CD14-positive monocyte (primary cell): ENCODE measurements around the gene SLC47A2. TPM values are rescaled to one million over a fixed set of nuclear protein-coding genes. Genes with fewer than 3 reads are reported as not detected.

ENCODE experiments used
- DNase-seq, 3 donors: peaks; one replicate each; pipeline ENCODE4 v3.0.0-alpha.2; 2011 to 2022
- H2AFZ ChIP-seq: 2 replicates; pipeline ENCODE4 v1.6.0; 2012; ENCODE audit warnings: mild to moderate bottlenecking, low read depth, low read length, inconsistent platforms; ENCODE audit not compliant: insufficient read depth, poor library complexity, severe bottlenecking
- H3K27ac ChIP-seq, 2 donors: 1 replicate in 1 of 2; 2 replicates in 1 of 2; pipeline ENCODE4 v1.5.1; 2012 to 2013; ENCODE audit warnings: low read length in 2 of 2, control low read depth in 1 of 2, inconsistent platforms in 1 of 2, low read depth in 1 of 2, mild to moderate bottlenecking in 1 of 2
- H3K27me3 ChIP-seq, 2 donors: one replicate each; pipeline versions ENCODE4 v1.6.0 to v1.6.1; 2011 to 2013; ENCODE audit warnings: low read length in 2 of 2; ENCODE audit not compliant: control insufficient read depth in 2 of 2, insufficient read depth in 2 of 2
- H3K36me3 ChIP-seq, 2 donors: replicated peaks in 1 of 2; 1 replicate in 1 of 2; 2 replicates in 1 of 2; pipeline versions ENCODE4 v1.5.1 to v1.6.1; 2012 to 2013; ENCODE audit warnings: low read length in 2 of 2, control low read depth in 1 of 2, inconsistent platforms in 1 of 2, mild to moderate bottlenecking in 1 of 2; ENCODE audit not compliant: insufficient read depth in 2 of 2, control insufficient read depth in 1 of 2
- H3K4me1 ChIP-seq, 2 donors: 1 replicate in 1 of 2; 2 replicates in 1 of 2; pipeline versions ENCODE4 v1.5.1 to v1.6.1; 2012 to 2013; ENCODE audit warnings: low read length in 2 of 2, control low read depth in 1 of 2, inconsistent platforms in 1 of 2, mild to moderate bottlenecking in 1 of 2, moderate library complexity in 1 of 2; ENCODE audit not compliant: insufficient read depth in 2 of 2, control insufficient read depth in 1 of 2
- H3K4me2 ChIP-seq: replicated peaks from 2 replicates; pipeline ENCODE3; 2012; ENCODE audit warnings: low read length, moderate library complexity, mild to moderate bottlenecking; ENCODE audit not compliant: poor library complexity, severe bottlenecking; ENCODE audit errors: extremely low read depth
- H3K4me3 ChIP-seq, 3 experiments: fragments of 200-600 bp in 1 of 3; sonication (generic) in 1 of 3; replicated peaks in 1 of 3; 1 replicate in 2 of 3; 2 replicates in 1 of 3; pipeline ENCODE4 v1.5.1; 2011 to 2013; ENCODE audit warnings: low read length in 3 of 3, mild to moderate bottlenecking in 3 of 3, control low read depth in 2 of 3, low read depth in 2 of 3, inconsistent platforms in 1 of 3, moderate library complexity in 1 of 3
- H3K79me2 ChIP-seq: 2 replicates; pipeline ENCODE4 v1.6.0; 2012; ENCODE audit warnings: mild to moderate bottlenecking, control low read depth, inconsistent platforms, low read length, moderate library complexity; ENCODE audit not compliant: insufficient read depth
- H3K9ac ChIP-seq: 2 replicates; pipeline ENCODE4 v1.6.0; 2017; ENCODE audit warnings: low read length, mild to moderate bottlenecking; ENCODE audit not compliant: insufficient read depth, poor library complexity, severe bottlenecking
- H3K9me3 ChIP-seq, 2 donors: replicated peaks in 1 of 2; 1 replicate in 1 of 2; 2 replicates in 1 of 2; pipeline versions ENCODE4 v1.5.1 to v1.6.1; 2012 to 2013; ENCODE audit warnings: low read length in 2 of 2, control low read depth in 1 of 2; ENCODE audit not compliant: control insufficient read depth in 1 of 2, insufficient read depth in 1 of 2
- H4K20me1 ChIP-seq: 2 replicates; pipeline ENCODE4 v1.6.0; 2012; ENCODE audit warnings: mild to moderate bottlenecking, low read length, control low read depth, moderate library complexity; ENCODE audit not compliant: insufficient read depth
- H3K27ac Mint-ChIP-seq, 7 donors: one replicate each; pipeline ENCODE4 v1.8.0; 2020; ENCODE audit warnings: mild to moderate bottlenecking in 7 of 7, mixed read lengths in 7 of 7, moderate library complexity in 6 of 7, inconsistent platforms in 2 of 7
- H3K27me3 Mint-ChIP-seq, 3 donors: one replicate each; pipeline ENCODE4 v1.8.0; 2021 to 2022; ENCODE audit warnings: low read depth in 3 of 3, mild to moderate bottlenecking in 3 of 3, mixed read lengths in 3 of 3, moderate library complexity in 3 of 3, inconsistent platforms in 1 of 3
- H3K36me3 Mint-ChIP-seq, 2 donors: one replicate each; pipeline ENCODE4 v1.8.0; 2020; ENCODE audit warnings: mixed read lengths in 2 of 2, inconsistent platforms in 1 of 2, mild to moderate bottlenecking in 1 of 2
- H3K4me1 Mint-ChIP-seq: one replicate; pipeline ENCODE4 v1.8.0; 2020; ENCODE audit warnings: mild to moderate bottlenecking, mixed read lengths
- H3K4me3 Mint-ChIP-seq, 2 donors: one replicate each; pipeline ENCODE4 v1.8.0; 2020; ENCODE audit warnings: mild to moderate bottlenecking in 2 of 2, mixed read lengths in 2 of 2, moderate library complexity in 1 of 2
- H3K9me3 Mint-ChIP-seq, 7 donors: one replicate each; pipeline ENCODE4 v1.8.0; 2020 to 2022; ENCODE audit warnings: mixed read lengths in 7 of 7, mild to moderate bottlenecking in 6 of 7, moderate library complexity in 6 of 7, inconsistent platforms in 2 of 7
- WGBS: methylation state at CpG from one replicate; pipeline ENCODE4 v1.1.5; 2013; ENCODE audit warnings: missing lambda C conversion rate; ENCODE audit not compliant: insufficient coverage; 5-methylcytosine and 5-hydroxymethylcytosine counted together
- intact Hi-C, 2 donors: fragments of 100-400 bp; cut with micrococcal nuclease; formaldehyde crosslinking; loops; one replicate each; pipeline versions ENCODE4 v1.15.0 to v1.15.1; 2023
- polyA plus RNA-seq, 3 donors: library from polyadenylated mRNA; depleted of rRNA in 1 of 3; unstranded in 2 of 3; stranded (reverse) in 1 of 3; fragments of 300-500 nt in 2 of 3; fragments of >200 nt in 1 of 3; fragmentation: Illumina TruSeq in 2 of 3; gene quantifications; 1 replicate in 2 of 3; 2 replicates in 1 of 3; pipeline ENCODE4 v1.2.3, GENCODE V29; 2012 to 2021
- TF ChIP-seq, protein P1 (sequence below): fragments of 200-600 bp; IDR thresholded peaks from one replicate; pipeline ENCODE4 v1.8.0; 2022; ENCODE audit warnings: antibody characterized with exemption, mild to moderate bottlenecking

SLC47A2 gene
- polyA plus RNA-seq, 3 donors, result not detected

DNA sequence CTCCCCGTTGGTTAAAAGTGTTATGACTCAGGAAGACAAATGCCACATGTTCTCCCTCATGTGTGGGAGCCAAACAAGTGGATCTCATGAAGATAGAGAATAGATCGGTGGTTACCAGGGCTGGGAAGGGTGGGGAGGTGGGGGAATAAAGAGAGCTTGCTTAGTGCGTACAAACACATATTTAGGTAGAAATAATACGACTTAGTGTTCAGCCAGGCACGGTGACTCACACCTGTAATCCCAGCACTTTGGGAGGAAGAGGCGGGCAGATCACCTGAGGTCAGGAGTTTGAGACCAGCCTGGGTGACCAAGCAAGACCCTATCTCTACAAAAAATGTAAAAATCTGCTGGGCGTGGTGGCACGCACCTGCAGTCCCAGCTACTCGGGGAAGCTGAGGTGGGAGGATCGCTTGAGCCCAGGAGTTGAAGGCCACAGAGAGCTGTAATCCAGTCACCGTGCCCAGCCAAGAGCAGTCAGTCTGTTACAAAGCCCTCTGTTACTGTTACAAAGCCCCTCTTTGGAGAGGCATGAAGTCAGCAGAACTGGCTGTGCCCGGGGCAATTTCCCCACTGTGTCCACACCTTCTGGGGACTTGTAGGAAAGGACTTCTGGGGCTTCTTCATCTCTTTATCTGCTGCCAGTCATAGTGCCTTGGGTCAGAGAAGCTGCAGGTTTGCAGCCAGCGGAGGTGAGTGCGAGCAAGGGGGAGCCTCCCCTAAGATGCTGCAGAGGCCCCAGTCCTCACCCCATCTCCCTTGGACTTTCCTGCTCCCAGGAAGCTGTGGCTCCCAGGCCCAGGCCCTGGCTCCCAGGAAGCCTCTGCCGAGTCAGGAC, 36.0 kb upstream of the SLC47A2 start:
- Mint-ChIP-seq H3K4me3 (peak overlapping the region in 1 of 2 donors; percentile 11), H3K36me3 (no peaks in the 10 kb centered on the region), H3K27me3 (peaks cover 0 to 14% (median 0%) of the 10 kb centered on the region in 3 donors), H3K4me1 (peaks cover 20% of the 10 kb centered on the region), H3K27ac (peak overlapping the region in 4 of 7 donors; percentile 3 to 70 (median 35)), H3K9me3 (peaks cover 0 to 2% (median 0%) of the 10 kb centered on the region in 7 donors)
- Histone ChIP-seq H3K79me2 (no peaks in the 10 kb centered on the region), H2AFZ (peak overlapping the region; percentile 38), H3K27me3 (no peaks in the 10 kb centered on the region), H3K4me2 (no peak overlapping the region), H3K9me3 (no peaks in the 10 kb centered on the region), H3K4me3 (no peak overlapping the region), H3K4me1 (peaks cover 16 to 17% of the 10 kb centered on the region in 2 donors), H4K20me1 (no peaks in the 10 kb centered on the region), H3K27ac (no peak overlapping the region), H3K9ac (no peak overlapping the region), H3K36me3 (no peaks in the 10 kb centered on the region)
- 80% methylated on average over 11 of the region's 15 CpGs for WGBS
- DNase-seq, result no peak
- TF ChIP-seq, protein P1, sequence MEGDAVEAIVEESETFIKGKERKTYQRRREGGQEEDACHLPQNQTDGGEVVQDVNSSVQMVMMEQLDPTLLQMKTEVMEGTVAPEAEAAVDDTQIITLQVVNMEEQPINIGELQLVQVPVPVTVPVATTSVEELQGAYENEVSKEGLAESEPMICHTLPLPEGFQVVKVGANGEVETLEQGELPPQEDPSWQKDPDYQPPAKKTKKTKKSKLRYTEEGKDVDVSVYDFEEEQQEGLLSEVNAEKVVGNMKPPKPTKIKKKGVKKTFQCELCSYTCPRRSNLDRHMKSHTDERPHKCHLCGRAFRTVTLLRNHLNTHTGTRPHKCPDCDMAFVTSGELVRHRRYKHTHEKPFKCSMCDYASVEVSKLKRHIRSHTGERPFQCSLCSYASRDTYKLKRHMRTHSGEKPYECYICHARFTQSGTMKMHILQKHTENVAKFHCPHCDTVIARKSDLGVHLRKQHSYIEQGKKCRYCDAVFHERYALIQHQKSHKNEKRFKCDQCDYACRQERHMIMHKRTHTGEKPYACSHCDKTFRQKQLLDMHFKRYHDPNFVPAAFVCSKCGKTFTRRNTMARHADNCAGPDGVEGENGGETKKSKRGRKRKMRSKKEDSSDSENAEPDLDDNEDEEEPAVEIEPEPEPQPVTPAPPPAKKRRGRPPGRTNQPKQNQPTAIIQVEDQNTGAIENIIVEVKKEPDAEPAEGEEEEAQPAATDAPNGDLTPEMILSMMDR, result no peak
- intact Hi-C loops, result loop anchor here in 1 of 2 donors (10.0 kb wide), 1 partner anchor 98 kb away; no protein-coding TSS in a partner anchor

DNA sequence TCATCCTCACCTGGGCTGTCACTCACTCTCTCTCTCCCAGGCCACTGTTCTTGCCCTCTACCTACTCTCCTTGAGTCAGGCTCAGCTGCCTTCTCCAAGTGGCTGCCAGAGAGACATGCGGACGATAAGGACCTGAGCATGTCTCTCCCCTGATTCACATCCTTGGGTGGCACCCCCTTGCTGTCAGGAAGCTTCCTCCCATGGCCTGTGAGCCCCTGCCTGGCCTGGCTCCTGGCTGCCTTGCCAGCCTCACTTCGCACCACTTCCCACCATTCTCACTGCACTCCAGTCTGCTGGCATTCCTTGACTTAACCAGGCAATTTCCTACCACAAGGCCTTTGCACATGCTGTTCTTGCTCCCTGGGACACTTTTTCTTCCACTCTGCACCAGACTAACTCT, 34.5 kb upstream of the SLC47A2 start:
- no peak for DNase-seq
- H3K27ac Mint-ChIP-seq, result peak overlapping the region in 1 of 7 donors; percentile 57
- no peak overlapping the region for H3K4me3 Mint-ChIP-seq
- no peaks in the 10 kb centered on the region for H3K79me2 ChIP-seq
- no peaks in the 10 kb centered on the region for H3K36me3 ChIP-seq
- H3K27me3 ChIP-seq, result no peaks in the 10 kb centered on the region
- no peaks in the 10 kb centered on the region for H3K9me3 ChIP-seq
- no peak overlapping the region for H3K4me2 ChIP-seq
- peaks cover 16 to 17% of the 10 kb centered on the region in 2 donors for H3K4me1 ChIP-seq
- no peaks in the 10 kb centered on the region for H4K20me1 ChIP-seq
- intact Hi-C loops, result loop anchor here in 1 of 2 donors (10.0 kb wide), 1 partner anchor 96 kb away; no protein-coding TSS in a partner anchor
- H3K27ac ChIP-seq, result no peak overlapping the region
- H2AFZ ChIP-seq, result peak overlapping the region; percentile 23
- peaks cover 0 to 12% (median 3%) of the 10 kb centered on the region in 3 donors for H3K27me3 Mint-ChIP-seq
- peaks cover 0 to 2% (median 0%) of the 10 kb centered on the region in 7 donors for H3K9me3 Mint-ChIP-seq
- TF ChIP-seq, protein P1, result no peak
- peaks cover 18% of the 10 kb centered on the region for H3K4me1 Mint-ChIP-seq
- WGBS, result 97% methylated on average over 3 of the region's 3 CpGs
- no peak overlapping the region for H3K9ac ChIP-seq
- H3K4me3 ChIP-seq, result no peak overlapping the region
- H3K36me3 Mint-ChIP-seq, result no peaks in the 10 kb centered on the region
